GM19463 (cell line): ENCODE data around the gene FLNB.
A peak's percentile ranks its signal among the peaks of the same experiment; 100 is the strongest.
"Not testable (repeated sequence)": the region's sequence is repeated elsewhere in the genome, so short reads cannot be mapped to it uniquely, and the experiment has no call there.

Experiments used
- ATAC-seq: cut with Tn5 transposase; IDR thresholded peaks from one replicate; pipeline ENCODE4 v1.9.1; 2021; ENCODE audit warnings: mild to moderate bottlenecking, moderate library complexity; ENCODE audit not compliant: unreplicated experiment

The FLNB gene

DNA sequence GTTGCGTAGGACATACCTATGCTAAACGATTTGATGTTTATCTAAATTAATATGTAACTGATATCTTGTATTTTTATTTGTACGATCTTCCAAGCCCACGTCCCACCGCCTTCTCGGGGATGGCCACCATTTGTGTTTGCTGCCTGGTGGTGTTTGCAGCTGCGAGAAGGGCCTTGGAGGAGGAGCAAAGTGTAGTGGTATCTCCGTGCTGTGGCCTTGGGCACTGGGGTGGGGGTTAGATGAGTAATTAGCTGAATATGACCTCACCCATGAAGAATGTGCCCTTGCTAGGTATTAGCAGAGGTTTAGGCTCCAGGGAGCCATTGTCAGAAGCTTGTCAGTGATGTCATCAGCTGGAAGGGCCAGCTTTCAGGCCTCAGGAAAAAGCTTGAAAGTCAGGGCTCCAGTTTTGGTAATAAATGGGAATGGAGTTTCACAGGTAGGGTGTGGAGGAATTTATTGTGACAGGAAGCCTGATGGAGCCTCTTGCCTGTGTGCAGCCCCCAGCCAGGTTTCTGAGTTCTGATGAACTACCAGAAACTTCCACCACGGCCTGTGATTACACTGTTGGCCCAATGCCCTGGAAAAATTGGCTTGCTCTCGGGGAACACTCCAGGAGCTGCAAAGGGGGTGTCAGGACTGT is 41.0 kb downstream of the FLNB start:
- ATAC-seq, result no peak

DNA sequence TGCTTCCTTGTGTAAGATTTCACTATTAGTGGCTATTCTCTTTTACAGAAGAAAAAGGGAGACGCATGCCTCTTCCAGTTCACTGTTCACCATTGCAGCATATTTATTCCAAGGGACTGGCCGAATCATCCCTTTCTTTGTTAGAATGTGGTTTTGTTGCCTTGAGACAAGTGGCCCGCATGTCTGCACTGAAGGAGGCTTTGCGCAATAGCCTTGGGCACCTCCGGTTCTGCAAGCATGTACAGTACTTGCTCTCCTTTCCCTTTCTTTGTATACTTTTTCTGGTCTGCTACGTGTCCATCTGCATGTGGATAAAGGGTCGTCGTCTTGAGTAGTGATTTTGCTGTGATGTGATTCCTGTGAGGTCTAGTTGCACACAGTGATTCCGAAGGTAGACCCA is 43.0 kb downstream of the FLNB start:
- ATAC-seq, result no peak

DNA sequence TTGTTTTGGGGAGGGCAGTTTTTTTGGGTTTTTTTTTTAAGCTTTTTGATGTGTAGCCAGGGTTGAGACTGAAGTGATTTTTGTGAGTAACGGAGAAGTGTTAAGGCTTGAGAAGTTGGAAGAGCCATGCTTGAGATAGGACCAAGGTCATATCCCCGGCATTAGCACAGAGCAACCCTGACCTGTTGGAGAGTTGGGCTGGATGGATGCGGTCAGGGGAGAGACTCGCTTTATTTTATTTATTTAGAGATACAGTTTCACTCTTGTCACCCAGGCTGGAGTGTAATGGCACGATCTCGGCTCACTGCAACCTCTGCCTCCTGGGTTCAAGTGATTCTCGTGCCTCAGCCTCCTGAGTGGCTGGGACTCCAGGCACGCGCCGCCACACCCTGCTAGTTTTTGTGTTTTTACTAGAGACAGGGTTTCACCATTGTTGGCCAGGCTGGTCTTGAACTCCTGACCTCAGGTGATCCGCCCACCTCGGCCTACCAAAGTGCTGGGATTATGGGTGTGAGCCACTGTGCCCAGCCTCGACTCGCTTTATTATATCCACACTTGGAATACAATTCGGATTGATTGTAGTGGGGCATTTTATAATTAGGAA is 43.5 kb downstream of the FLNB start:
- not testable (repeated sequence) for ATAC-seq

- ATAC-seq, result peak; percentile 66
Observed at GRCh38 chr3:58052373-58053273, 44.4 kb downstream of the FLNB start.

GRCh38 chr3:58054652-58055051 is 46.4 kb downstream of the FLNB start:
- ATAC-seq, result no peak

- ATAC-seq, result no peak
Observed at GRCh38 chr3:58055314-58055713, 47.1 kb downstream of the FLNB start.

DNA sequence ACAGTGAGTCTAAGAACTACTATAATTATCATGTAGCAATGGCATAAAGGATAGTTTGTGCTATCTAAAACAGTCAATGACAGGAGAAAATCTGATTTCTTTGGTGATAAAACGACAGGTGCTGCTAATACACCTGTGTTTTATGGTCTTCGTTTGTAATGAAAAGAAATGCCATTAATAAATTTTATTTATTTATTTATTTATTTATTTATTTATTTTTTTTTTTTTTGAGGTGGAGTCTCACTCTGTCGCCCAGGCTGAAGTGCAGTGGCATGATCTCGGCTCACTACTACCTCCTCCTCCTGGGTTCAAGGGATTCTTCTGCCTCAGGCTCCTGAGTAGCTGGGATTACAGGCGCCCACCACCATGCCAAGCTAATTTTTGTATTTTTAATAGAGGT is 47.7 kb downstream of the FLNB start:
- not testable (repeated sequence) for ATAC-seq

DNA sequence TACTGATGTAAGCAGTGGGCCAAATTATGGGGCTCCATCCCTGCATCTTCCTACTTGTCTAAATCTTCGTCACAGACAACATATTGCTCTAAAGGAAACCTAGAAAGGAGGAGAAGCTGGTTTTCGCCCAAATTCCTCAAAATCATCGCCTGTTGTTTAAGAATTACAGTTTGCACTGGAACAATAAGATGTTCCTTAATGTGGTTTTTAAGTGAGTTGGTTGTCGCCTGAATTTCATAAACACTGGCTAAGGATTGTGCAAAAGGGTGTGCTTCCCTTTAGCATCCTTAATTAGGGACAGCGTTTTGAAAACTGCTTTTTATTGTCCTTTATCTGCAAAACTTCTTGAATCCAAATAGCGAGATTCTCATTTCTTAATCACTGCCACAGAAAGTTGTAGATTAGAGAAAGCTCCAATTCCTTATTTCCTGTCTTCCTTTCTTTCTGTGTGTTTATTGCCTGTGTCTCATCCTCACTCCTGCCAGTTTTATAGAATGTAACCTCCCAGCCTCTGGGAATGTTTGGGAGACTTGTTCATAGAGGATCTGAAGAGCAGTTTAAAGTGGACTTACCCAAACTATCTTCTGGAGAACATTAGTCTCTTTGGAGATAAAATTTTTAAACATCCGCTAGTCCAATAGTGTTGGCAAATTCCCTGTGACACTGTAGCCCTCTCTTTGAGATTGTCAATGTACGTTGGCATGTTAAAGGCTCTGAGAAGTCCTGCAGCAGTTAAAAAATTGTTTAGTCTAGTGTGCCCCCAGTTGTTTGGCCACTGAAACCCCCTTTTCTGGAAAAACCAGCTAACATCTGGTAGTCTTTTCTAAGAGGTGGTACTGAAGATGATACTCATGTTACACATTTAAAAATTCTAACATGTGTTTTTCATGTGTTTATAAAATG is 50.4 kb downstream of the FLNB start:
- no peak for ATAC-seq

DNA sequence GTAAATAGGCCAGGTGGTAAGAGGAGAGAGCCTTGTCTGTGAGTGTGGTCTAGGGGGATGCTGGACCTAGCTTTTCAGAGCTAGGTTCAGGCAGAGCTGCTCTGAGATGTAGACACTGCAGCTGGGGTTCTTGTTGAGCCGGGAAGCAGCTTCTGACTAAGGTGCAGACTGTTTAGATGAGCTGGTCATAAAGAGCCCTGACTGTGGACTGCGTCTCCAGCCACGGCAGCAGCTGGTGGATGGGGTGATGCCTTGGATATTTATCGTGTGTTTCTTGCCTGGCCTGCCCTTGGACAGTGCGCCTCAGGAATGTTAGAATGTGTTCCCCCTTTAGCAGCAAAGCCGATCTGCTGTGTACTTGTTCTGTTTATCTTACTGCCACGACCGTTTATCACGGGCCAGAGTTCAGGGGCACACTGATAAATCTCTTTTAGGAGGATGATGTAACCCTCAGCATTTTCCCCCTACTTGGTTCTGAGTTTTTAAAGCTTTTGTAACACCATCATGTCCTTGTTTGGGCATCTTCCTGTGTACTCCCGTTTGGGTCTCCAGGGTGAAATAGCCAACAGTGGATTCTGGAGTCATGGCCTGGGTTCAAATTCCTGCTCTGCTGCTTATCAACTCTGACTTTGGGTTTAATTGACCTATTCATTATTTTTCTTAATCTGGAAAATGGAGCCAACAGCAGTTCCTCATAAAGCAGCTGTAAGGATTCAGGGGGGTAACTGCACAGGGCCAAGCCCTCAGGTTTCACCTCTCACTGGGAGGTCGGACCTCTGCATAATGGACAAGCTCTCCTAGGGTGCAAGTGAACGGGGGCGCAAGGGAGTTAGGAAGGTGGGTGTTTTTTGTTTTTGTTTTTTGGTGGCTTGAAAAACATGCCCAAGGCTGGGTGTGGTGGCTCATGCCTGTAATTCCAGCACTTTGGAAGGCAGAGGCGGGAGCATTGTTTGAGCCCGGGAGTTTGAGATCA is 51.4 kb downstream of the FLNB start:
- ATAC-seq, result no peak

DNA sequence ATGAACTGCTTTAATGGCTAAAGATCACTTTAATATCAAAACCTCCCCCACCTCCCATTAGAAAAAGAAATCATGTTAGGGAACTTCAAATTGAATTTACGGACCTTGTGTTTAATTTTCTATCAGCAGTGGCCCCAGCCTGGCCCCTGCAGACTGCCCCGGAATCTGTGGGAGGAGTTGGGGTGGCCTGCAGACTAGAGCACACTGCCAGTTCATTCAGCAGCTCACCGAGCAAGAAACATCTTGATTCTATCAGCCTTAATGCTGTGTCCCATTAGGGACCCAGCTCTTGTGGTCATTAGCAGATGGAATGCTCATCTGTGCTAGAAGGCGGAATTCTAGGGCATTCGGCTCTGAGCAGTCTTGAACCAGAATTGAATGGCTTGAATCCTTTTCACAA is 54.2 kb downstream of the FLNB start:
- ATAC-seq, result no peak

DNA sequence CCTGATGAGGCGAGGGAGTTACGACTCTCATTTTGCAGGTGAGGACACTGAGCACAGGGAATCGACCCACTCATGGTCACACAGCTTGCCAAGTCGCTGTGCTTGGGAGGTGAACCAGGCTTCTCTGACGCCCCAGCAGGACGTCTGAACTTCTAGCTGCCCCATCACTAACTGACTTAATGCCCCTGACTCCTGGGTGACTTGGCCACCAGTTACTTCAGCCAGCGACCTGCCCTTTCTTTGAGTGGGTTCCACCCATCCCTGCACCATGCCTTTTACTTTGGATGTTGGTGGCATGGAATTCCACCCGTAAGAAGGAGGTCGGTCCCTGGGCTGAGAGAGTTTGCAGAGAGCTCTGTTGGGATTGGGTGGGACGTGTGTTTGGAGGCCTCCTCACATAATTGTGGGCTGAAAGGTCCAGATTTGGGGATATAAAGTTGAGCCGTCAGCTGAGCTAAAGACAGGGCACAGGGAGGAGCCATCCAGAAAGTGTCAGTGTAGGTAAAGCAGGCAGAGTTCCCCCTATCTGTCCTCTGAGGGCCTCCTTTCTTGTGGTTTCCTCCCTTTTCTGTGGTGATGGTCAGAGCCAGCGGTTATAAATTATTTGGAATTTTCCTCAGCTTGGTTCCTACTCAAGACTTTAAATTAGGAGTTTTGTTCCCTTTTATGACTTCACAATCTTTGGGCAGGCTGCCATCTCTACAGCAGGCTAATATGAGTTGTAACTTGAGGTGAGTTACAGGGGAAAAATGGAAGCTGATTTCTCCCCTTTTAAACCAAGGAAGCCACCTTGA is 55.0 kb downstream of the FLNB start:
- ATAC-seq, result no peak

GRCh38 chr3:58064923-58065638 is 56.9 kb downstream of the FLNB start:
- no peak for ATAC-seq

- ATAC-seq, result no peak
Observed at GRCh38 chr3:58065700-58066167, 57.5 kb downstream of the FLNB start.

- no peak for ATAC-seq
Observed at GRCh38 chr3:58066842-58067241, 58.6 kb downstream of the FLNB start.

GRCh38 chr3:58068122-58068809 is 60.0 kb downstream of the FLNB start:
- no peak for ATAC-seq

DNA sequence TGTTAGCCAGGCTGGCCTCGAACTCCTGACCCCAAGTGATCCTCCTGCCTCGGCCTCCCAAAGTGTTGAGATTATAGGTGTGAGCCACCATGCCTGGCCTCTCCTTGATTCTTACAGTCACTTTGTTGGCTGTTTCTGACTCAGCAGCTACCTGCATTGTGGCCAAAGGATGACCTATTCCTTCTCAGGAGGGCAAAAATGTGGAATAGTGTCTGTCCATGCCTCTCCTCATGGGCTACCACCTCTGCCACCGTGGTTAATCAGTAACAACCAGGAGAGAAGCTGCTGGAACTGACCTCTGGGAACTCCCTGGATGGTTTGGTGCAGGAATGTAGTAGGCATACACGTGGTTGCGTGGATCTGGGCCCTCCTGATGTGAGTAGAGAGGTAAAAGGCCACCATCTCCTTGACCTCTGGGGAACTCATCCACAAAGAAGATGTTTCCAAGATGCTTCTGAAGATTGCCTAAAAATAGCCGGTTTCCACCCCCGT is 63.3 kb downstream of the FLNB start:
- ATAC-seq, result no peak

DNA sequence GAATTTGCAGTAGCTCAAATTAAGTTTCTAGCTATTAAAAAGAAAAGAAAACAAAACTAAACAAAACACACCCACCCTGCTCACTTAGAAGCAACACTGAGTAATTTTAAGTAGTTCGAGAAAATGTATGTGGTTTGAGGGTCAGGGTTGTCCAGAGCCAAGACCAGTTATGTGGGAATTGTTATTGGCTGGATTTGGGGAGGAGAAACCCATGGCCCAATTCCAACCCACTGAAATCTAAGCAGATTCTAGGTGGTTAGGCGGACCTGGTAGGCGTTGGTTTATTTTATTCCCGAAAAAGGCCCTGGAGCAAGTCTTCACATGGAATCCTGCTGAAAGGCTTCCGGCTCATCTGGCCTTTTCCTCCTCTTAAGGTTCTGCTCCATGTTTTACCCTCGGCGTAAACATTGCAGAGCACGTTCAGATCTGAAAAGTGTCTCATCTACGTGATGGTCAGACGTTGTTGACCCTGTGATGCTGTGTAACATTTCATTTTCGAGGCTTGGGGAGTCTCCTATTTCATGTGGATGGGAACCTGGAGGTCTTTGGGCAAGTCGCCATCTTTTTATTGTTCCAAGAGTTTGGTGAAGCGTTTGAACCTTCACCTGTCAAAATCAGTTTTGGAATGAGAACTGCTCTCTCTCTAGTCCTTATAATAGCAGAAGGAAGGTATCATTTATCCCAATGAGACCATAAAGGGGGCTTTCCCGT is 64.0 kb downstream of the FLNB start:
- ATAC-seq, result no peak
